SK-N-SH treated with all-trans-retinoic acid at 6 μM for 48 hours (cell line): ENCODE results near the gene PVALEF.

Source experiments
- ARNTL ChIP-seq: fragments of 450-650 bp; formaldehyde crosslinking; IDR thresholded peaks from 2 replicates; pipeline ENCODE4 v1.5.0; 2020; ENCODE audit warnings: low read depth, mild to moderate bottlenecking, moderate library complexity, borderline replicate concordance
- ESRRG ChIP-seq: fragments of 250-450 bp; sonication (Bioruptor Pico); IDR thresholded peaks from 2 replicates; pipeline ENCODE4 v1.6.1; 2021; ENCODE audit warnings: mild to moderate bottlenecking
- RARB ChIP-seq: fragments of 250-450 bp; sonication (Bioruptor Pico); IDR thresholded peaks from 2 replicates; pipeline ENCODE4 v1.8.0; 2021; ENCODE audit warnings: mild to moderate bottlenecking, moderate library complexity
- SNAI2 ChIP-seq: fragments of 250-450 bp; sonication (Bioruptor Pico); IDR thresholded peaks from 2 replicates; pipeline ENCODE4 v1.5.0; 2020; ENCODE audit warnings: mild to moderate bottlenecking, moderate library complexity
- TCF4 ChIP-seq: fragments of 250-450 bp; sonication (Bioruptor Pico); IDR thresholded peaks from 2 replicates; pipeline ENCODE4 v1.8.0; 2021; ENCODE audit warnings: mild to moderate bottlenecking, moderate library complexity, borderline replicate concordance
- TOX ChIP-seq: fragments of 250-450 bp; sonication (Bioruptor Pico); IDR thresholded peaks from 2 replicates; pipeline ENCODE4 v1.8.0; 2021; ENCODE audit warnings: mild to moderate bottlenecking, moderate library complexity, borderline replicate concordance
- ZC3H10 ChIP-seq: fragments of 250-450 bp; sonication (Bioruptor Pico); IDR thresholded peaks from 2 replicates; pipeline ENCODE4 v1.5.1; 2021; ENCODE audit warnings: mild to moderate bottlenecking, moderate library complexity
- ZNF8 ChIP-seq: fragments of 450-650 bp; formaldehyde crosslinking; IDR thresholded peaks from 2 replicates; pipeline ENCODE4 v1.5.0; 2020; ENCODE audit warnings: mild to moderate bottlenecking, moderate library complexity
- TF ChIP-seq, protein P1 (sequence below): fragments of 250-450 bp; sonication (Bioruptor Pico); IDR thresholded peaks from 2 replicates; pipeline ENCODE4 v1.5.1; 2021; ENCODE audit warnings: mild to moderate bottlenecking, moderate library complexity

- TF ChIP-seq, protein P1, sequence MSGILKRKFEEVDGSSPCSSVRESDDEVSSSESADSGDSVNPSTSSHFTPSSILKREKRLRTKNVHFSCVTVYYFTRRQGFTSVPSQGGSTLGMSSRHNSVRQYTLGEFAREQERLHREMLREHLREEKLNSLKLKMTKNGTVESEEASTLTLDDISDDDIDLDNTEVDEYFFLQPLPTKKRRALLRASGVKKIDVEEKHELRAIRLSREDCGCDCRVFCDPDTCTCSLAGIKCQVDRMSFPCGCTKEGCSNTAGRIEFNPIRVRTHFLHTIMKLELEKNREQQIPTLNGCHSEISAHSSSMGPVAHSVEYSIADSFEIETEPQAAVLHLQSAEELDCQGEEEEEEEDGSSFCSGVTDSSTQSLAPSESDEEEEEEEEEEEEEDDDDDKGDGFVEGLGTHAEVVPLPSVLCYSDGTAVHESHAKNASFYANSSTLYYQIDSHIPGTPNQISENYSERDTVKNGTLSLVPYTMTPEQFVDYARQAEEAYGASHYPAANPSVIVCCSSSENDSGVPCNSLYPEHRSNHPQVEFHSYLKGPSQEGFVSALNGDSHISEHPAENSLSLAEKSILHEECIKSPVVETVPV (CRISPR knock-in tag) = no peak
- TF ChIP-seq RARB (CRISPR knock-in tag) (no peak), ZNF8 (CRISPR knock-in tag) (no peak), ZC3H10 (CRISPR knock-in tag) (no peak), ARNTL (no peak), TCF4 (no peak), SNAI2 (CRISPR knock-in tag) (no peak), TOX (no peak), ESRRG (CRISPR knock-in tag) (no peak)
These were observed 27.2 kb upstream of the PVALEF start for GRCh38 chr17:81138083-81138482.
